ENCODE data around the gene NFRKB. TPM values are rescaled to one million over a fixed set of nuclear protein-coding genes. Genes with fewer than 3 reads are reported as not detected.
"Not testable (repeated sequence)": the region's sequence is repeated elsewhere in the genome, so short reads cannot be mapped to it uniquely, and the experiment has no call there.

The NFRKB gene
- total RNA-seq, 8 experiments from 2014 or later: 9.9 to 30.8 (median 16.2) TPM

DNA sequence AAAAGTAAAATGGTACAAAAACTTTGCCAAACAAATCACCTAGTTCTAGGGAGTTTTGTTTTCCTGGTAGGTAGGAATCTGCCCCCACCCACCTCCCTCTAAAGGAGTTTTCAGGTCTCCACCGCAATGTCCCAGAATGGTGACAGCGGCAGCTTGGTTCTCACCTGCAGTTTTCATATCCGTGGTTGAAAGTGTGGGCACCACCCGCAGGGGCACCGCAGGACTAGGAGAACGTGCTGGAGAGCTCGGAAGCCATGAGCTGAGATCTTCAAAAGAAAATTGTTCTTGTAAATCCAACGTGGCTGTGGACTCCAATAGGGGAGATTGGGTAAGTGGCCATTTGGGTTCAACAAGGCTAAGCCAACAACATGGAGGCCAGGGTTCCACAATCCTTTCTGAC is 10.8 kb downstream of the NFRKB start:
- in situ Hi-C loops (cut with MboI; ENCODE audit: low pct_unique_long_range_greater_than_20kb in 2 of 9, low sequenced_read_pairs in 9 of 9, unreplicated experiment in 9 of 9): no loop called here
- 73 to 100% (median 97%) methylated on average over 2 to 7 of the region's 8 CpGs; no CpG with 5 or more reads in 5 of the 10 experiments for WGBS, 10 experiments
- ATAC-seq (replicated peaks in 6 of 8): no peak
- no peak overlapping the region for H3K27ac ChIP-seq
- H3K4me3 ChIP-seq: no peak overlapping the region
- no peaks in the 10 kb centered on the region for H3K4me1 ChIP-seq (replicated peaks in 1 of 2)

DNA sequence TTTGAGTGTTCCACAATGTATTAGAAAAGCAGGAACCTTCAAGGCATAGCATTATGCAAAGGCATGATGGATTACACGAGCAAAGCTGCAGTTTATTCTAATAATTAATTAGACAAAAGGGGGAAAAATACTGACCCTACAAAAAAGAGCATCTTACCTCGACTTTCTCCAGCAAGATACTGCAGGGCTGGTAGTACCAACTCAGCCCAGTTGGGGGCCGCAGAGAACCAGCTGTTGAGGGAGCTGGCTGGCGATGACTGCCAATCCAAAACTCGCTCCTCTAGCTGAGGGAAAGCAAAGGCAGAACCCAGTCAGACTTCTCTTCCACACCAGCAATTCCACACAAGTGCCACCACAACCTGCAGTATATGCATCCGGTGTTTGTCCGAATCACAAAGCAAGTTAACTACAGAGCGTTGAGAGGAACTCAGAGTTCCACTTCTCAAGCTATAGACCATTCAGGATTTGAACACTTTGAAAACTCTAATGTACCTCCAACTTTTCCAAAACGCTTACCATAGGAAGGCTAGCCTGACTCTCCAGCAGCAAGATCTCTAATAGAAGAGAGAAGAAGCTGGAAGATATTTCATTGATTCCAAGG is 13.7 kb downstream of the NFRKB start:
- H3K27ac ChIP-seq: no peak overlapping the region
- 41 to 100% (median 83%) methylated on average over 2 to 7 of the region's 9 CpGs; no CpG with 5 or more reads in 2 of the 10 experiments for WGBS, 10 experiments
- no peak overlapping the region for H3K4me3 ChIP-seq
- no peaks in the 10 kb centered on the region for H3K4me1 ChIP-seq (replicated peaks in 1 of 2)
- in situ Hi-C loops (cut with MboI; ENCODE audit: low pct_unique_long_range_greater_than_20kb in 2 of 9, low sequenced_read_pairs in 9 of 9, unreplicated experiment in 9 of 9): no loop called here
- peak in 2 of 8 experiments; percentile 34 to 65 for ATAC-seq (replicated peaks in 6 of 8)

- H3K27ac ChIP-seq: no peak overlapping the region
- in situ Hi-C loops (cut with MboI; ENCODE audit: low pct_unique_long_range_greater_than_20kb in 2 of 9, low sequenced_read_pairs in 9 of 9, unreplicated experiment in 9 of 9): no loop called here
- no peak overlapping the region for H3K4me3 ChIP-seq
- WGBS, 10 experiments: 67 to 100% (median 80%) methylated on average over 1 to 3 of the region's 3 CpGs; no CpG with 5 or more reads in 5 of the 10 experiments
- H3K4me1 ChIP-seq (replicated peaks in 1 of 2): no peaks in the 10 kb centered on the region
- ATAC-seq (replicated peaks in 6 of 8): no peak
These were observed 15.1 kb downstream of the NFRKB start for GRCh38 chr11:129880311-129880710.

- Histone ChIP-seq H3K4me1 (replicated peaks in 1 of 2) (no peaks in the 10 kb centered on the region), H3K27ac (no peak overlapping the region), H3K4me3 (no peak overlapping the region)
- in situ Hi-C loops (cut with MboI; ENCODE audit: low pct_unique_long_range_greater_than_20kb in 2 of 9, low sequenced_read_pairs in 9 of 9, unreplicated experiment in 9 of 9): no loop called here
- 22 to 100% (median 88%) methylated on average over 1 to 7 of the region's 7 CpGs; no CpG with 5 or more reads in 2 of the 10 experiments for WGBS, 10 experiments
- ATAC-seq (replicated peaks in 6 of 8): no peak
These were observed 23.5 kb downstream of the NFRKB start for GRCh38 chr11:129871914-129872313.

- H3K4me3 ChIP-seq; ATAC-seq (replicated peaks in 6 of 8); H3K4me1 ChIP-seq (replicated peaks in 1 of 2); H3K27ac ChIP-seq; in situ Hi-C loops (cut with MboI; ENCODE audit: low pct_unique_long_range_greater_than_20kb in 2 of 9, low sequenced_read_pairs in 9 of 9, unreplicated experiment in 9 of 9): not testable (repeated sequence)
- WGBS, 10 experiments: 71 to 100% (median 93%) methylated on average over 1 to 10 of the region's 16 CpGs; no CpG with 5 or more reads in 5 of the 10 experiments
These were observed 26.8 kb downstream of the NFRKB start for GRCh38 chr11:129868626-129869025.

GRCh38 chr11:129866311-129866710 is 29.1 kb downstream of the NFRKB start:
- 10 to 93% (median 44%) methylated on average over 1 to 3 of the region's 3 CpGs; no CpG with 5 or more reads in 3 of the 10 experiments for whole genome bisulfite sequencing, 10 experiments
- ATAC-seq (replicated peaks in 6 of 8): no peak
- in situ Hi-C loops (cut with MboI; ENCODE audit: low pct_unique_long_range_greater_than_20kb in 2 of 9, low sequenced_read_pairs in 9 of 9, unreplicated experiment in 9 of 9): no loop called here
- H3K4me3 ChIP-seq: no peak overlapping the region
- peaks cover 0 to 3% of the 10 kb centered on the region in 2 donors for H3K4me1 ChIP-seq (replicated peaks in 1 of 2)
- H3K27ac ChIP-seq: no peak overlapping the region

DNA sequence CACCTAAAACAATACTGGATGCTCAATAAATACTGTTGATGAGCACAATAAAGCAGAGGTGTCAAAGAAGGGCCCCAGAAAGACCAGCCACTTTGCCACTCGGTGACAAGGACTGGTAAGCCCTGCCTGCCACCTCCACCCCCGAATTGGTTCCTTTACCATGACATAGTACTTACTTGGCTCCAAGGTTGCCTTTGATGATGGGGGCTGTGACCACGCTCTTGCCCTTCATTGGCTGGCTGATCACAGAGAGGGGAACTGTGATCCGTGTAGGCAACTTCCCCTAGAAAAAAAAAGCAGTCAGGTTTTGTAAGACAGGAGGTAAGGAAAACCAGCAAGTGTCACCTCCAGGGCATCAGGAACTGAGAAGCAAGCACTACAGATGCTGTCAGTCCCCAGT is 29.7 kb downstream of the NFRKB start:
- WGBS, 10 experiments: 80 to 100% (median 93%) methylated on average over 1 to 4 of the region's 4 CpGs; no CpG with 5 or more reads in 1 of the 10 experiments
- in situ Hi-C loops (cut with MboI; ENCODE audit: low pct_unique_long_range_greater_than_20kb in 2 of 9, low sequenced_read_pairs in 9 of 9, unreplicated experiment in 9 of 9): no loop called here
- no peak for ATAC-seq (replicated peaks in 6 of 8)
- peaks cover 0 to 3% of the 10 kb centered on the region in 2 donors for H3K4me1 ChIP-seq (replicated peaks in 1 of 2)
- H3K4me3 ChIP-seq: no peak overlapping the region
- H3K27ac ChIP-seq: no peak overlapping the region

DNA sequence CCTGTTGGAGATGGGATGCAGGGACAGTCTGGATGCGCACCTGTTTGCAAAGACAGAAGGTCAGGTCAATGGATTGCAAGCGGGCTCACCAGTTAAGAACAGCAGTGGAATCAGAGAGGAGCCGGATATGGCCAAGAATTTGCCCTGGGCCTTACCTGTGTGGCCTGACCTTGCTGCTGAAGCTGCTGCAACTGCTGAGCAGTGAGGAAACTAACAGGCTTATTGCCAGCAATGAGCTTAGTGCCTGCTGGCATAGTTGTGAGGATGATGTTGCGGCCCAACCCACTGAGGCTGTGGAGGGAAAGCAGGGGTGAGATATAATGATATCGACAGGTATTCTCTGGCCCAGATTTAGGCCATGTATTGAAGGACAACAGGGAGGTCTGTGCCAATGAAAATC is 30.6 kb downstream of the NFRKB start:
- no peak overlapping the region for H3K27ac ChIP-seq
- H3K4me1 ChIP-seq (replicated peaks in 1 of 2): peaks cover 0 to 3% of the 10 kb centered on the region in 2 donors
- no peak overlapping the region for H3K4me3 ChIP-seq
- 95 to 100% (median 100%) methylated on average over 1 to 4 of the region's 5 CpGs; no CpG with 5 or more reads in 5 of the 10 experiments for WGBS, 10 experiments
- no peak for ATAC-seq (replicated peaks in 6 of 8)
- in situ Hi-C loops (cut with MboI; ENCODE audit: low pct_unique_long_range_greater_than_20kb in 2 of 9, low sequenced_read_pairs in 9 of 9, unreplicated experiment in 9 of 9): no loop called here

DNA sequence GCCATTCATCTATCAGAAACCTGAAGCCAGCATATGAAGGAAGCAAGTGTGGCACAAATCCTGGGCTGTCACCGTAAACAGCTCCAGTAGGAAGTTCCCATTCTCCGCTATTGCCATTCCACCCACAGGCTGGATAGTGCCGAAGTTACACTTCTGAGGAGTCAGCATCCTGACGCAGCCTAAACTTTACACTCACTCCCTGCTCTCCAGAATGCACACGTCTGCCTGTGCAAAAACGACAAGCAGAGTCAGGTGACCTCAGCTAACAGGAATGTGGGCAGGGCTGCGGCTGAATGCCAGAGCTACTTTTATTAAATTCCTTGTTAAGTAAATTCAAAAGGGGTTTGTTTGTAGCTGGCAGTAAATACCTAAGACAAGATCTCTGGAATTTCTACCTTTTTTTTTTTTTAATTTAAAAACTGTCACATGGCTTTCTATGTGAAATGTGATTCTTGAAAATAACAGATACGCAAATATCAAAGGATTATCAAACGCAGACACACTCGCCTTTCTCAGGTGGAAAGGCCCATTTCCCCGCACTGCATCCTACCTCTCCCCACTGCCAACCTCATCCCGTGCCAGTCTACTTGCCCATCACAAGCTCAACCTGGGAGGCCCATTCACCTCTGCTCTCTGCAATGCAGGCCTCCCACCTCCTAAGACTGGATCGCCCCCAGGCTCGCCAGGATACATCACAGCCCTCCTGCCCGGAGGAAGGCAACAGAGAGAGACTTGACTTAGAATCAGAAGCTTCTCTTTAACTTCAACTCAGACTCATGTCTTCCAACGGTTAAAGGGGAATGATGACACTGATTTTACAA is 33.5 kb downstream of the NFRKB start:
- Histone ChIP-seq H3K4me1 (replicated peaks in 1 of 2) (peaks cover 0 to 3% of the 10 kb centered on the region in 2 donors), H3K4me3 (no peak overlapping the region), H3K27ac (no peak overlapping the region)
- in situ Hi-C loops (cut with MboI; ENCODE audit: low pct_unique_long_range_greater_than_20kb in 2 of 9, low sequenced_read_pairs in 9 of 9, unreplicated experiment in 9 of 9): no loop called here
- WGBS, 10 experiments: 0 to 88% (median 66%) methylated on average over 1 to 13 of the region's 16 CpGs; no CpG with 5 or more reads in 1 of the 10 experiments
- peak; percentile 86 to 100 (median 94) for ATAC-seq (replicated peaks in 6 of 8)

GRCh38 chr11:129856036-129856435 is 39.3 kb downstream of the NFRKB start:
- in situ Hi-C loops (cut with MboI; ENCODE audit: low pct_unique_long_range_greater_than_20kb in 2 of 9, low sequenced_read_pairs in 9 of 9, unreplicated experiment in 9 of 9): no loop called here
- ATAC-seq (replicated peaks in 6 of 8): no peak
- no peaks in the 10 kb centered on the region for H3K4me1 ChIP-seq (replicated peaks in 1 of 2)
- no peak overlapping the region for H3K4me3 ChIP-seq
- no peak overlapping the region for H3K27ac ChIP-seq
- WGBS, 10 experiments: 80 to 100% (median 95%) methylated on average over 1 to 7 of the region's 8 CpGs; no CpG with 5 or more reads in 2 of the 10 experiments

GRCh38 chr11:129855086-129855485 is 40.3 kb downstream of the NFRKB start:
- ATAC-seq (replicated peaks in 6 of 8): no peak
- in situ Hi-C loops (cut with MboI; ENCODE audit: low pct_unique_long_range_greater_than_20kb in 2 of 9, low sequenced_read_pairs in 9 of 9, unreplicated experiment in 9 of 9): no loop called here

DNA sequence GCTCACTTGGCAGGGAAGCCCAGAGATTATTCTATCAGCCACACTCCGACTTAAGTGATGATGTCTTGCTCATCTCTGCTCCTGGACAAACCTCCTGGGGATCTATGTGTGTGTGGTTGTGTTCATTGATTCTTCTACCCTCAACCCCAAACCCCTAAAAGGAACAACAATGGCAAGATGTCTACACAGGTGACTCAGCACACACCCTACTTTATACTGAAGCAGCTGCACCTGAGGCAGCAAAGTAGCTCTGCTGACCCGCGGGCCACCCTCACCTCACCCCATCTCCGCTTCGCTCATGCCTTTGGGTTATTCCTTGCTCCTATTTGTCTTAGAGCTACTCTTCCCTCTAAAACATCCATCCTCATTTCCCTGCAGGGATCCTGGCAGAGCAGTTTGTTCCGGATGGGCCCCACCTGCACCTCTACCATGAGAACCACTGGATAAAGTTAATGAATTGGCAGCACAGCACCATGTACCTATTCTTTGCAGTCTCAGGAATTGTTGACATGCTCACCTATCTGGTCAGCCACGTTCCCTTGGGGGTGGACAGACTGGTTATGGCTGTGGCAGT is 41.1 kb downstream of the NFRKB start:
- Histone ChIP-seq H3K4me3 (no peak overlapping the region), H3K4me1 (replicated peaks in 1 of 2) (no peaks in the 10 kb centered on the region), H3K27ac (no peak overlapping the region)
- WGBS, 10 experiments: 40 to 100% (median 91%) methylated on average over 1 to 6 of the region's 7 CpGs; no CpG with 5 or more reads in 2 of the 10 experiments
- ATAC-seq (replicated peaks in 6 of 8): peak in 2 of 8 experiments; percentile 25 to 37
- in situ Hi-C loops (cut with MboI; ENCODE audit: low pct_unique_long_range_greater_than_20kb in 2 of 9, low sequenced_read_pairs in 9 of 9, unreplicated experiment in 9 of 9): no loop called here

More at GRCh38 chr11:129855086-129855485, 40.3 kb downstream of the NFRKB start:
- Histone ChIP-seq H3K27ac (no peak overlapping the region), H3K4me3 (no peak overlapping the region), H3K4me1 (replicated peaks in 1 of 2) (no peaks in the 10 kb centered on the region)
- 60 to 100% (median 82%) methylated on average over 1 to 7 of the region's 11 CpGs; no CpG with 5 or more reads in 3 of the 10 experiments for WGBS, 10 experiments
